CD4-positive, alpha-beta T cell (primary cell): ENCODE results near the gene MMRN1. TPM values are rescaled to one million over a fixed set of nuclear protein-coding genes. Genes with fewer than 3 reads are reported as not detected.

Source experiments
- ATAC-seq: fragments of 200-7000 bp; cut with Tn5 transposase; one replicate; pipeline ENCODE4 v1.10.0; 2022; ENCODE audit warnings: mild to moderate bottlenecking; ENCODE audit not compliant: poor library complexity
- CTCF ChIA-PET: fragments of 350-600 bp; sonication (Branson Sonifier 250); formaldehyde crosslinking; loops from one replicate; lab custom pipeline; 2021; ENCODE audit warnings: antibody characterized with exemption, inconsistent platforms; lab: Charles Lee
- POLR2A ChIA-PET: fragments of 350-600 bp; sonication (Branson Sonifier 250); formaldehyde crosslinking; loops from one replicate; lab custom pipeline; 2021; ENCODE audit warnings: antibody characterized with exemption, inconsistent platforms; lab: Charles Lee
- DNase-seq, 14 experiments: peaks; one replicate each; pipeline ENCODE4 v3.0.0-alpha.2; 2013 to 2020; ENCODE audit warnings: mixed read lengths in 2 of 14
- H3K27ac ChIP-seq, 2 donors: one replicate each; pipeline versions ENCODE4 v1.5.1 to v1.7.0; 2013; ENCODE audit warnings: low read length in 2 of 2, low read depth in 1 of 2, mild to moderate bottlenecking in 1 of 2
- H3K27me3 ChIP-seq, 2 experiments: 1 replicate in 1 of 2; 2 replicates in 1 of 2; pipeline versions ENCODE4 v1.6.1 to v1.7.0; 2013; ENCODE audit warnings: low read length in 2 of 2, control low read depth in 1 of 2, mild to moderate bottlenecking in 1 of 2, moderate library complexity in 1 of 2; ENCODE audit not compliant: insufficient read depth in 2 of 2, control insufficient read depth in 1 of 2
- H3K36me3 ChIP-seq: one replicate; pipeline ENCODE4 v1.6.1; 2013; ENCODE audit warnings: low read length, control low read depth; ENCODE audit not compliant: insufficient read depth
- H3K4me1 ChIP-seq: one replicate; pipeline ENCODE4 v1.6.1; 2013; ENCODE audit warnings: low read length, control low read depth; ENCODE audit not compliant: insufficient read depth
- H3K4me3 ChIP-seq: one replicate; pipeline ENCODE4 v1.5.1; 2013; ENCODE audit warnings: mild to moderate bottlenecking, low read length, moderate library complexity
- H3K9me3 ChIP-seq, 2 experiments: 1 replicate in 1 of 2; 2 replicates in 1 of 2; pipeline versions ENCODE4 v1.6.1 to v1.7.0; 2013; ENCODE audit warnings: low read length in 2 of 2, mild to moderate bottlenecking in 2 of 2, control low read depth in 1 of 2, moderate library complexity in 1 of 2; ENCODE audit not compliant: control insufficient read depth in 1 of 2, insufficient read depth in 1 of 2
- H3K27ac Mint-ChIP-seq: one replicate; pipeline ENCODE4 v1.8.0; 2020; ENCODE audit warnings: mixed read lengths
- H3K27me3 Mint-ChIP-seq: one replicate; pipeline ENCODE4 v1.8.0; 2021; ENCODE audit warnings: mixed read lengths
- H3K36me3 Mint-ChIP-seq: one replicate; pipeline ENCODE4 v1.8.0; 2021; ENCODE audit warnings: low read depth, mixed read lengths
- H3K4me1 Mint-ChIP-seq: one replicate; pipeline ENCODE4 v1.8.0; 2021; ENCODE audit warnings: low read depth, mixed read lengths
- H3K4me3 Mint-ChIP-seq: one replicate; pipeline ENCODE4 v1.8.0; 2020; ENCODE audit warnings: mild to moderate bottlenecking, mixed read lengths
- H3K9me3 Mint-ChIP-seq: one replicate; pipeline ENCODE4 v1.8.0; 2020; ENCODE audit warnings: mixed read lengths
- CTCF ChIP-seq: fragments of 200-600 bp; IDR thresholded peaks from one replicate; pipeline ENCODE4 v1.8.0; 2022; ENCODE audit warnings: antibody characterized with exemption, mild to moderate bottlenecking
- intact Hi-C, 2 experiments: fragments of 100-400 bp; cut with DNase I in 1 of 2; cut with micrococcal nuclease in 1 of 2; formaldehyde crosslinking; loops; one replicate each; pipeline versions ENCODE4 v1.15.1 to v1.9.0; 2023 to 2025; cut with DNase I, micrococcal nuclease
- total RNA-seq, 174 experiments: library from RNA in 2 of 174; stranded (reverse) in 2 of 174; gene quantifications; one replicate each; pipeline ENCODE4 v1.2.3 and lab custom pipeline; 2021 to 2026

Gene MMRN1
- total RNA-seq, 2 experiments from 2014 or later = 0.19 to 0.22 TPM

GRCh38 chr4:89868999-89869589 lies 25.6 kb upstream of the MMRN1 start:
- POLR2A ChIA-PET = interaction anchor here (0.6 kb wide), 1 partner anchor 31 kb away, joined by 4 read pairs; no protein-coding TSS in a partner anchor
- Histone ChIP-seq H3K4me3 (no peak overlapping the region), H3K27me3 (peaks cover 0 to 5% of the 10 kb centered on the region in 2 experiments), H3K27ac (no peak overlapping the region), H3K36me3 (no peaks in the 10 kb centered on the region), H3K4me1 (no peaks in the 10 kb centered on the region), H3K9me3 (no peaks in the 10 kb centered on the region)
- H3K4me3 Mint-ChIP-seq = no peak overlapping the region
- no peak overlapping the region for H3K27ac Mint-ChIP-seq
- intact Hi-C loops = no loop called here
- H3K9me3 Mint-ChIP-seq = no peaks in the 10 kb centered on the region
- no peak for ATAC-seq
- H3K4me1 Mint-ChIP-seq = no peaks in the 10 kb centered on the region
- peaks cover 9% of the 10 kb centered on the region for H3K27me3 Mint-ChIP-seq
- no peaks in the 10 kb centered on the region for H3K36me3 Mint-ChIP-seq
- no peak for DNase-seq
- CTCF ChIA-PET = no interaction called here
- TF ChIP-seq CTCF = peak; percentile 65

GRCh38 chr4:89871211-89871610 lies 23.4 kb upstream of the MMRN1 start:
- no peaks in the 10 kb centered on the region for H3K36me3 Mint-ChIP-seq
- H3K27me3 Mint-ChIP-seq = peaks cover 9% of the 10 kb centered on the region
- no peaks in the 10 kb centered on the region for H3K9me3 Mint-ChIP-seq
- Histone ChIP-seq H3K27ac (no peak overlapping the region), H3K9me3 (no peaks in the 10 kb centered on the region), H3K36me3 (no peaks in the 10 kb centered on the region), H3K27me3 (peaks cover 0 to 5% of the 10 kb centered on the region in 2 experiments), H3K4me1 (no peaks in the 10 kb centered on the region), H3K4me3 (no peak overlapping the region)
- H3K4me1 Mint-ChIP-seq = no peaks in the 10 kb centered on the region
- no peak for ATAC-seq
- H3K4me3 Mint-ChIP-seq = no peak overlapping the region
- CTCF ChIA-PET = no interaction called here
- POLR2A ChIA-PET = no interaction called here
- intact Hi-C loops = no loop called here
- H3K27ac Mint-ChIP-seq = no peak overlapping the region
- no peak for DNase-seq
- no peak for TF ChIP-seq CTCF

- no peaks in the 10 kb centered on the region for H3K4me1 Mint-ChIP-seq
- H3K4me3 Mint-ChIP-seq = no peak overlapping the region
- H3K4me3 ChIP-seq = no peak overlapping the region
- no peak overlapping the region for H3K27ac Mint-ChIP-seq
- no peaks in the 10 kb centered on the region for H3K27me3 ChIP-seq
- H3K27me3 Mint-ChIP-seq = no peaks in the 10 kb centered on the region
- no peak for TF ChIP-seq CTCF
- H3K9me3 ChIP-seq = no peaks in the 10 kb centered on the region
- no peak overlapping the region for H3K27ac ChIP-seq
- DNase-seq = no peak
- H3K9me3 Mint-ChIP-seq = no peaks in the 10 kb centered on the region
- H3K36me3 ChIP-seq = no peaks in the 10 kb centered on the region
- ChIA-PET POLR2A (no interaction called here), CTCF (no interaction called here)
- no peaks in the 10 kb centered on the region for H3K4me1 ChIP-seq
- intact Hi-C loops = no loop called here
- ATAC-seq = no peak
- no peaks in the 10 kb centered on the region for H3K36me3 Mint-ChIP-seq
These were observed 18.1 kb upstream of the MMRN1 start for GRCh38 chr4:89876548-89876947.
